ENCODE results near the gene OR6S1. TPM values are rescaled to one million over a fixed set of nuclear protein-coding genes. Genes with fewer than 3 reads are reported as not detected.

The OR6S1 gene
- total and polyA plus RNA-seq, 10 of the 15 experiments (the other 5 are each of a cell fraction or from before 2014, with no cell fraction given) = 0.22 to 0.67 (median 0.43) TPM; not detected in 4

GRCh38 chr14:20610002-20610765 is 31.3 kb downstream of the OR6S1 start (continued):
- TF ChIP-seq E2F8 (IDR thresholded peaks at IDR 0.05; ENCODE audit: low read depth, partially characterized antibody) (no peak), ZNF622 (IDR thresholded peaks at IDR 0.05) (no peak), PML (IDR thresholded peaks at IDR 0.05; ENCODE audit: low read length) (no peak), NKRF (conservative IDR thresholded peaks at IDR 0.05) (no peak), SUPT20H (IDR thresholded peaks at IDR 0.05; ENCODE audit: borderline replicate concordance, control insufficient read depth, low read depth, low read length) (no peak), BMI1 (IDR thresholded peaks at IDR 0.05; ENCODE audit: borderline replicate concordance) (no peak)

Measured in GM12878 (cell line).